Fibroblast of skin of left quadriceps (primary cell): ENCODE data around the gene RUNX3.
"Not testable (repeated sequence)": the region's sequence is repeated elsewhere in the genome, so short reads cannot be mapped to it uniquely, and the experiment has no call there.

Experiments used
- DNase-seq, 2 experiments: peaks; one replicate each; pipeline ENCODE4 v3.0.0-alpha.2; 2013; ENCODE audit warnings: low read depth in 2 of 2

The RUNX3 gene

DNA sequence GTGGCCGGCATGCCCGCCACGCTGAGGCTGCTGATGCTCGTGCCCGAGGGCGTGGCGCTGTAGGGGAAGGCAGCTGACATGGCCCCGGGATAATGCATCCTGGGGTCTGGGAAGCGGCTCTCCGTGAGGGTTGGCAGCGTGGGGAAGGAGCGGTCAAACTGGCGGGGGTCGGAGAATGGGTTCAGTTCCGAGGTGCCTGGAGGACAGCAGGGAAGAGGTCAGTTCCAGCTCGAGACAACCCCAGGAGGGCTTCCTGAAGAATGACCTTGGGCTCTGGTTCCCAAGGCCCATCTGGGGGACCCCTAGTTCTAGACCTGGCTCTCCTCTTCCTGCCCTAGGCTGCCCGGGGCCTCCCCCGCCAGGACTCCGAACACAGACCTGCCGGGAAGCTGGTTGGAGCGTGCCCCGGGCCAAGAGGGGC is 27.6 kb downstream of the RUNX3 start:
- DNase-seq = no peak

DNA sequence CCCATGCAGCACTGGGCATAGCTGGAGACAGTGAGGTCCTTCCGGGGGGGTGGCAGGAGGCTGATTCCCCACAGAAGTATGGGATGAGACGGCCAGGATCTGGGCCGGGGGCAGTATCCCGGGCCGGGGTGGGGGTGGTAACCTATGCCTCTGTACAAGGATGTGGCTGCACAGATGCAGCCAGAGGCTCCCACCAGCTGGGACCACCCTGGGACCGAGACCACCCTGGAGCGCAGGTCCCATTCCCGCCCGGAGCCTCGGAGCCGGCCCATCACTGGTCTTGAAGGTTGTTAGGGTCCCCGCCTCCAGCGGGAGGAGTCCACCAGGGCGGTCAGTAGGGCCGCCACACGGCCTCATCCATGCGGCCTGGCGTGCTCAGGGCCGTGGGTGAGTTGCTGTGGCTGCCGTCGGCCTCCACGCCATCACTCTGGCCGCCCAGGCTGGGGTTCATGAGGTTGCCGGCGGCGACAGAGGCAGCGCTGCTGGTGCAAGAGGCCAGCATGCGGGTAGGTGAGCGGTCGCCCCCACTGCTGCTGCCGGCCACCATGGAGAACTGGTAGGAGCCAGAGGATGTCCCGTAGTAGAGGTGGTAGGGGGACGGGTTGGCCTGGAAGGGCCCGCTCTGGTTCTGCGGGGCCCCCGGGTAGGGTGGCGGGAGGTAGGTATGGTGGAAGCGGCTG is 28.1 kb downstream of the RUNX3 start:
- no peak for DNase-seq

DNA sequence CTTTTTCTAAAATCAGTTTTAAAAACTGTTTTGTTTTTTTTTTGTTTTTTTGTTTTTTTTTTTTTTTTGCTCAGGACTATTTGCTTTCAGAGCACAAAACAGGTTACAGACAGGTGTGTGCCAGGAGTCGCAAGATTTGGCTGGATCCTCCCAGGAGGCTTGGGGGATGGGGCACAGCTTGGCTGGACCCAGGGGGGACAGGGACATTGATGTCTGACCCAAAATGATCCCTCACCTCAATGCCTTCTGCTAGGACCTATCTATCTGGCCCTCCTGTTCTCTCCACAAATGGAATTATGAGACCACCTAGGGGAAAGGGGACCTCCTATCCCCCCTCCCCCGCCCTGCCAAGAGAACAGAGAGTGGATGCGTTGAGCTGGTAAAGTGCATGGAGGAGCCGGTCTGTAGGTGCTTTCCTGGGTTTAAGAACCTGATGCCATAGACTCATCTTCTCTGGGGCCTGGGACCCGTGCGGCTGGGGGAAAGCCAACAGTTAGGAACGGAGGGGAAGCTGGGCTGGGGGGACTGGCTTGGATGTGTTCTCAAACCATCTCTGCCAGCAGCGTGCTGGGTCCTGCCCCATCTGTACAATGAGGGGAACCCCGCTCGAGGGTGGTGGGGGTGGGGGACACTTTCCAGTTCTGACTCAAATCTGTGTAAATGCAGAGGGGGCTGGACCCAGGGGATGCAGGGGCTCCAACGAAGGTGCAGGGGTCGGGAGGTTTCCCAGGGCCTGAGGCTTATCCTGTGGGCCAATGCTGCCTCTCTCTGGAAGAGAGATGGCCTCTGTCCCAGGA is 28.9 kb downstream of the RUNX3 start:
- no peak for DNase-seq

DNA sequence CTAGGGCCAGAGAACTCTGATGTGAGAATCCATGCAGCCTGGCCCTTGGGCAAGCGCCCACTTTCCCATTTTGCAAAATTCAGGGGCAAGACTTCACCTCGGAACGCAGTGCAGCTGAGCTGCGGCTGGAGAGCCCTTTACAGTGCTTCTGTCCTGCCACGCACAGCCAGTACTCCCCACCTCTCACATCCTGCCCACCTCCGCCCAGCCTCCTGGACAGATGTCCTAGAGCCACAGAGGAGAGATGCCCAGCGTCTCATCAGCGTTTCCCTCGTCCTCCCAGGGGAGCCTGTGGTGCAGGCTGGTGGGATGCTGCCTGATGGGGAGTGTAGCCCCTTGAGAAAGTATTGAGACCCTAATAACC is 29.6 kb downstream of the RUNX3 start:
- no peak for DNase-seq

DNA sequence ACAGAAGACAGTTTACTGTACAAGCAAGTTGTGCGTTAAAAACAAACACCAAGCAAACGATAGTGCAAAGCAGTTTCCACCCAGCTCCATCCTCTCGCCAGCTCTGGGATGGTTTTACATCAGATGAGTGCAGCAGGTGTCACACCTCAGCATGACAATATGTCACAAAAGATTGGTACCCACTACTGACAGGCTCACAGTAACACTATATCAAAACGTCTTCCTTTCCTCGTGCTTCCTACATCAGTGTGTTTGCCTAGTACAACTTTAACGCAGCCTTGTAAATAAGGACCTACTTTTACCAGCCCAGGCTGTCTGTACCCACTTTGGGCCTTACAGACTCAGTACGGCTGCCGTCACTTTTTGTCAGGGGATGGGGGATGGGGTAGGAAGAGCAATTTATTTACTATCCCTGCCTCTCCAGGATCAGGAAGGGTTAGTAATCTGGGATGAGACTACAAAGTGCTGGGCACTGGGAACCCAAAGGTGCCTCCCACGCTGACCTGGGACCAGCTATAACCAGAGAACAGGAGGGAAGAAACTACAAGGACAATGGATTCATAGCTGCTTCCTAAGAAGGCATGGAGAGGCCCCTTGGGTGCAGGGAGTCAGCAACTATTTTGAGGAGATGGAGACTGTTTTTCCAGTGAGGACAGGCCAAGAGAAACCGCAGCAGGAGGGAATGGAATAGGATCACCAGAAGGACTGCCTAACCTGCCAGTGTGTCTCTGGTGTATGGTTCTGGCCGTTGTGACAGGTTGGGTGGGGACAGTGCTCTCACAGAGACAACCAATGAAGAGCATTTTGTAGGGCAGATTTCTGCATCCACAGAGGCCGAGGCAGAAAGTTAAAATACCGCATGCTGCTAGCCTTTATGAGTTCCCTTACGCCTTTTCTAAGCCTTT is 30.2 kb downstream of the RUNX3 start:
- DNase-seq = no peak

DNA sequence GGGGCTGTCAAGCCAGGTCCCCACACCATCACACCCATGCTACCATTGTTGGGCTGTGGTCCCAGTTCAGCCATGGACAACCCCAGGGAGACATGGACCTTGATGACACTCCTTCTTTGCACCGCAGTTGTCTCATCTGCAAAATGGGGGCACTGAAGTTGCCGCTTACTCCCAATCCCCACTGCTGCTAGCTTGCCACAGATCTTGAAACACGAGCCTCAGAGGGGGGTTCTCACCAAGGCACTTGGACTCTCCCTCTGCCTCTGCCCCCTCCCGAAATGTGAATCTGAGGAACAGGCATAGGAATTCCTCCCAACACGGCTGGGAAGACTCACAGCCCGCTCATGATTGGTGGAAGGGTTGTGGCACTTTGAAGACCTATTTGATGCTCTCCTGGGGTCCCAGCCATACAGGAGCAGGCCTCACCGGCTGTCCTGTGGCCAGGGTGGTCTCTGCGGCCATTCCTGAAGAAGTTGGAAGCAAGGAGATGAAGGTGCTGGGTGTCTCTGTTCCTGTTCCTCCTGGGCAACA is 31.1 kb downstream of the RUNX3 start:
- DNase-seq = no peak

DNA sequence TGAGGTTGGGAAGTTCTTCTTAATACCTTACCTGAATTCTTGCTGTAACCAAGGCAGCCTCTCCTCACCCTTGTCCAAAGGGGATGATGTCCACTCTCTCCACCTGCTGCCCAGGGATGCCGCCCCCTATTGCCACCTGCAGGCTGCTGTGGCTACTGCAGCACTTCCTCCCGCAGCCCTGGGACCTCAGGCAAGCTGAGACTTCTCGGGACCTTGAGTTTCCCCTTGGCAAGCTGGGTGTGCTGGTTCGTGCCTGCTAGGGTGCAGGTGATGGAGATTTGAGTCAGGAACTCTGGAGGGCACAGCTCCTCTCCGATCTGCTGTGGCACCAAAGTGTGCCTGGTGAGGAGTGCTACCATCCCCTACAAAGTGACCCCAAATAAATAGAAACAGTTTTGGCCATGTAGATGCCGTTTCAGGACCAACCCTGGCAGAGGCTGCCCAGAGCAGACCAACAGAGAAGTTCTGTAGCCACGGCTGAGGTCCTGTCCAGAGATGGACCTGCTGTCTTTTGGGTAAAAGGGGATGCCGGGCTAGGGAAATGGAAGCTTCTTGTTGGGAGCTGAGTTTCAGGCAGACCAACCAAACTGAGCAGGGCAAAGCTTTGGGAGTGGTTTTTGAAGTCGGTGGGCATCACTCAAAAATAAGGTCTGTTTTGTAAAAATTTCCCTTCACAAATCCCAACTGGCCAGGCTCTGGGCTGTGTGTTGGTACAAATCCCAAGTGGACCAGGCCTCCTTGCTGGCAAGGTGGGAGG is 31.7 kb downstream of the RUNX3 start:
- DNase-seq = no peak

DNA sequence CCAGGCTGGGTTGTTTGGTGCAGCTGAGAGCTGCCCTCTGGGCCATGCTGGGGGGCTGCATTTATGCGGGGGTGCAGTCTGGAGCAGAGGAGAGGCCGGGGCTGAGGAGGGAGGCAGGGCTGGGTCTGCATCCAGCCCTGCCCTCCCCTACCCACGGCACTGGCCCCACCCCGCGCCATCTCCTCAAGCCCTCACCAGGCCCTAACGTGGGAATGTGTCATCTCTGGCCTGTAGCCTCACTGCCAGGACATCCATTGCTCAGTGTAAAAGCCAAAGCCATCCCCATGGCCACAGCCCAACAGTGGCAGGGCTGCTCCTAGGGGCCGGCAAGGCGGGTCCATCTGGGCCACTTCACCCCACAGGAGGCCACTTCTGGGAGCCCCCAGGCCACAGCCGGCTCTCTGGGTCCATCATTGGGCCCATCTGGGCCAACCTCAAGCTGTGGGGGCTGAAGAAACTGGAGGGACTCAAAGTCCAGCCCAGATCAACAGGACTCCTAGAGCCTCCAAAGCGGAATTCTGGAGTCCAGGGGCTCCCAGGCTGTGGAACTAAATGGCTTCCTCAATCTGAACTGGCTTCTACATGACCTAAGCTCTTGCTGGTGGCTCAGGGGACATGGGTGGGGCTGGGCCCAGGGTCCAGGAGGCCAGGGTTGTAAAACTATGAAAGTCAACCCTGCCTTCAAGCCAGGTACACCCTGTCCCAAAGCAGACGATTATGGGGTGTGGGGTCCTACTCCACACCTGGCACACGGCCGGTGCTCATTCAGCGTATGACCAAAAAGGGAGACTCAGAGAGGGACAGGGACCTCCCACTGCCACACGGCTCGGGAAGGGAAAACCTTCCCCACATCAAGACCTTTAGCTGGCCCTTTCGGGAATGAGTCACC is 32.6 kb downstream of the RUNX3 start:
- DNase-seq = no peak

DNA sequence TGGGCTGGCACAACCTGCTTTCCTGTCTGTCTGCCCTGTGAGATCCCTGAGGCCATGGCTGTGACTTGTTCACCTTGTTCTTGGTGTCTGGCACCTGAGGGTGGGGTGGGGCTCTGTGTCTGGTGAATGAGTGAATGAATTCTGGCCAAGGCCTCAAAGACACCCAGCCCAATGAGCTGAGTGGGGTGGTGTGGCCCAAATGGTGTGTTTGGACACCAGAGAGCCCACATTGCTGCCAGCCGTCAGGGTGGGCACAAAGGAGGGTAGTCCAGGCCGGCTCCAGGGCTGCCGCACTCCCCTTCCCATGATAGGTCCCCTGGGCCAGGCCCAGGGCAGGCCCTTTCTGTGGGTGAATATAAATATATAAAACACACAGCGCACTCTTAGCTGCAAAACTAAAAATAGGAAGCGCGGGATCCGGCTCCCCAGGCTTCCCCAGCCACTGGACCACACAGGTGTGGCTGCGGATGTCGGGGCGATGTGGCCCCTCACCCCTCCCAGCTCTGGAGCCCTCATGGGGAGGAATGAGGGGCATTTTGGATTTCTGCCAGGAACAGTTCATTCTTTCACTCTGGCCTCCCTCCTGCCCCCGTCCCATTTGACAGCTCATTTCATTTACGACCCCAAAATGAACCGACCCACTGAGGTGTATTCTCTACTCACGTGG is 33.3 kb downstream of the RUNX3 start:
- no peak for DNase-seq

DNA sequence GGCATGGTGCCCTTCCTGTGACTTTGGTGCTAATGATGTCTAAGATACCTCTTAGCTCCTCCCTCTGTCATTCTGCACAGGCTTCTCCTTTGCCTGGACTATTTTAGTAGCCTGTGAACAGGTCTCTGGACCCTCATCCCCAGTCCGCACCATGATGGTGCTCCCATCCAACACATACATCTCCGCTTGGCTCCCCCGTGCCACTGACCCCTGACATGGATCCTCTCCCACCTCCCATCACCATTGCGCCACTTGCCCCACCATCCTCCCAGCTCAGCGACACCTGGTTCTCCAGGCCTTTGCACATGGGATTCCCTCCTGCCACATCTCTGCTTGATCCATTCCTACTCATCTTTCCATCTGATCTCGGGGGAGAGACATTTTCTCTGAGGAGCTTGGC is 33.9 kb downstream of the RUNX3 start:
- DNase-seq = no peak

DNA sequence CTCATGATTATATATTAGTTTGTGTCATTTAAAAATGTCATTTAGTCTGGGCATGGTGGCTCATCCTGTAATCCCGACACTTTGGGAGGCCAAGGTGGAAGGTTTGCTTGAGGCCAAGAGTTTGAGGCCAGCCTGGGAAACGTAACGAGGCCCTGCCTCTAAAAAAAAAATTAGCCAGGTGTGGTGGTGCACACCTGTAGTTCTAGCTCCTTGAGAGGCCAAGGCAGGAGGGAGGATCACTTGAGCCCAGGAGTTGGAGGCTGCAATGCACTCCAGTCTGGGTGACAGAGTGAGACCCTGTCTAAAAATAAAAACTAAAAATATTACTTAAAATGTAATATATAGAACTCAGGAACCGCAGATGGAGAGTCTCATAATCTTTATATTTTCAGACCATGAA is 34.6 kb downstream of the RUNX3 start:
- DNase-seq = no peak

DNA sequence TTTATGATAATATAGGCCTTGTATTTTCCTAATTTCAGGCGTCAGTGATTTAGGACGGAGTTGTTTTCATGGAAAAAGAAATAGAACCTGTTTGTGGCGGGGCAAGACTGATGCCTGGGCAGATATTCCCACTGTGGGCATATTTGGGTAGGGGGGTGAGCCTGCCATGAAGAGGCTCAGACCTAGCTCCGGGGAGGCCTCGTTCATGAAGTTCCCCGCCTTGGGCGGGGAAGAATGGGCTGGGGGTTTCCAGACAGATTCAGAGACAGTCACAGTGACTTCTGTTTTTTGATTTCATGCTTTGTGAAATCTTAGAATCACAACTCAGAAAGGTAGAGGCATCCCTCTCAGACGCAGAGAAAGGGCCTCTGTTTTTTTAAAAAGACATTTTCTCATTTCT is 36.1 kb downstream of the RUNX3 start:
- DNase-seq = no peak

DNA sequence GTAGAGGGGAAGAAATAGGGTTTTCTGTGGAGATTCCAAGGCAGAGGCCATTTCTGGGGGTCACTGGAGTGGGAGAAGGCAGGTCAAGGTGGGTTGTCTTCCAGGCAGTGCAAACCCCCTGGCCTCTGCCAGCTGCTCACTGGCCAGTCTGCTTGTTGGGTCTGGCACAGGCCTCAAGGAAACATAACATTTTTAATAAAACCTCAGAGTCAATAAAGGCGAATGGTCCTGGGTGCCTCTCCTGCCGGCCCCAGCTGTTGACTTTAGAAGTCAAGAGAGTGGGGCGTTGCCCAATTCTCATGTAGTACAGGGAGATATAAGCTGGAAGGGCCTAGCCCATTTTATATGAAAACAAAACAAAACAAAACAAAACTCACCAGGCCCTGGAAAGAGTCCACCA is 36.6 kb downstream of the RUNX3 start:
- no peak for DNase-seq

DNA sequence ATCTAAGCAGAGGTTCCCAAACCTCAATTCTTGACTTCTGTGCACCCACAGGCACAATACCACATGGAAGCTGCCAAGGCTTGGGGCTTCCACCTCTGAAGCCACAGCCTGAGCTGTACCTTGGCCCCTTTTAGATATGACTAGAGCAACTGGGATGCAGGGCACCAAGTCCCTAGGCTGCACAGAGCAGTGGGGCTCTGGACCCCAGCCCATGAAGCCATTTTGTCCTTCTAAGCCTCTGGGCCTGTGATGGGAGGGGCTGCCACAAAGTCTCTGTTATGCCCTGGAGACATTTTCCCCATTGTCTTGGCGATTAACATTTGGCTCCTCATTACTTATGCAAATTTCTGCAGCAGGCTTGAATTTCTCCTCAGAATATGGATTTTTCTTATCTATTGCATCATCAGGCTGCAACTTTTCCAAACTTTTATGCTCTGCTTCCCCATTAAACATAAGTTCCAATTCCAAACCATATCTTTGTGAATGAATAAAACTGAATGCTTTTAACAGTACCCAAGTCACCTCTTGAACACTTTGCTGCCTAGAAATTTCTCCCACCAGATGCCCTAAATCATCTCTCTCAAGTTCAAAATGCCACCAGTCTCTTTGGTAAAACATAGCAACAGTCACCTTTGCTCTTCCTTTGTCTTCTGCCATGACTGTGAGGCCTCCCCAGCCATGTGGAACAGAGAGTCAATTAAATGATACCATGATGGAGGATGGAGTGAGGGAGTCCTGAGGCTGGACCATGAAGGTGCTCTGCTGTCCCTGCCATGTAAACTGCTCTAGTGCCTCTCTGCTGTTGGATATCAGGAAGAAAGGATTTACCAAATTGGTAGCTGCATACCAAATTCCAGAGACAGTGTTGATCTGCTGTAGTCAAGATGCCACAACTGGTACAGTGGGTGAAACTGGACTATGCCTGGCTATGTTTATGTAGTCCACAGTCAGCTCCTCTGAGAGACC is 37.6 kb downstream of the RUNX3 start:
- DNase-seq = no peak

DNA sequence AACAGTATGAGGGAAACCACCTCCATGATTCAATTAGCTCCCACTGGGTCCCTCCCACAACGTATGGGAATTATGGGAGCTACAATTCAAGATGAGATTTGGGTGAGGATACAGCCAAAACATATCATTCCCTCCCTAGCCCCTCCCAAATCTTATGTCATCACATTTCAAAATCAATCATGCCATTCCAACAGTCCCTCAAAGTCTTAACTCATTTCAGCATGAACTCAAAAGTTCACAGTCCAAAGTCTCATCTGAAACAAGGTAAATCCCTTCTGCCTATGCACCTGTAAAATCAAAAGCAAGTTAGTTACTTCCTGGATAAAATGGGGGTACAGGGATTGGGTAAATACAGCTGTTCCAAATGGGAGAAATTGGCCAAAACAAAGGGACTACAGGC is 38.7 kb downstream of the RUNX3 start:
- DNase-seq = not testable (repeated sequence)

DNA sequence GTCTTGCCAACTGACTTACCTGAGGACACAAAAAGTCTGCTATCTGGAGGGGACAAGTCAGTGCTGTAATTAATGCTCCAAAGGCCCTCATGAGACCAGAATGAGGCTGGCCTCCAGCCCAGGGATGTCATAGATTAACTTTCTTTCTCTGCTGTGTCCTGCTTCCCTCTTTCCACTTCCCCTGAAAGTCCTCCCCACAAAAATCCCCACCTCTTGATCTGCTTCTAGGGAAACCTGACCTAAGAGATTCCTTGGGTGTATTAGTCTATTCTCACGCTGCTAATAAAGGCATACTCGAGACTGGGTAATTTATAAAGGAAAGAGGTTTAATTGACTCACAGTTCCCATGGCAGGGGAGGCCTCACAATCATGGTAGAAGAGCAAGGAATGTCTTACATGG is 39.2 kb downstream of the RUNX3 start:
- DNase-seq = no peak

DNA sequence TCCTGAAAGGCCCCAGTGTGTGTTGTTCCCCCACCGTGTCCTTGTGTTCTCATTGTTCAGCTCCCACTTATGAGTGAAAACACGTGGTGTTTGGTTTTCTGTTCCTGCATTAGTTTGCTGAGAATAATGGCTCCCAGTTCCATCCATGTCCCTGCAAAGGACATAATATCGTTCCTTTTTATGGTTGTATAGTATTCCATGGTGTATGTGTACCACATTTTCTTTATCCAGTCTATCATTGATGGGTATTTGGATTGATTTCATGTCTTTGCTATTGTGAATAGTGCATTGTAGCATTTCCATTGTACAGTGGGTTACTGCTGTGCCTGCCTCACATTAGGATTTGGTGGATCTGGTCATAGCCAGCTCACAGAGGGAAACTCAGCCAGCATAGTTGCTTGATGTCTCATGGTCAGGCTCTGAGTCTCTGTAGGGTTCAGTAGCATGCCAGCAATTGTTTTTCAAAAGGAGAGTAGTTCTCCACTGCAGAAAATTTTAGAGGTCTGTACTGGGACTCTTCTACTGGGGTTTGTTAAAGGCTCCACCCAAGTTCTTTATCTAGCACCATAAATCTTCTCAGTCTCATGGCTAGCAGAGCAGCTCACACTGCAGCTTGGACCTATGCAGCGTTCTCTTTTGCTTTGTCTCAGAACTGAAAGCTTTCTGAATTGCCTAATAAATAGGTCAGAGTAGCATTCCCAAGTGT is 41.0 kb downstream of the RUNX3 start:
- peak in 1 of 2 experiments; percentile 6 for DNase-seq
